Smooth muscle cell (in vitro differentiated cells): Measurements from ENCODE around the gene LHFPL5. TPM values are rescaled to one million over a fixed set of nuclear protein-coding genes. Genes with fewer than 3 reads are reported as not detected.

Experiments used
- DNase-seq: peaks from one replicate; lab custom pipeline; 2025; ENCODE audit not compliant: unreplicated experiment; lab: John Stamatoyannopoulos, UW
- H2AFZ ChIP-seq: fragments of 200-600 bp; sonication (generic); 2 replicates; pipeline ENCODE4 v1.6.0; 2016; ENCODE audit warnings: antibody characterized with exemption, low read depth, mild to moderate bottlenecking
- H3F3A ChIP-seq: fragments of 200-600 bp; sonication (generic); 2 replicates; pipeline ENCODE4 v1.6.0; 2017; ENCODE audit warnings: antibody characterized with exemption, low read depth
- H3K27ac ChIP-seq: fragments of 200-600 bp; sonication (generic); 2 replicates; pipeline ENCODE4 v1.5.1; 2016; ENCODE audit warnings: low read depth, mild to moderate bottlenecking
- H3K27me3 ChIP-seq: fragments of 200-600 bp; sonication (generic); 2 replicates; pipeline ENCODE4 v1.6.1; 2016; ENCODE audit warnings: low read depth, mild to moderate bottlenecking
- H3K36me3 ChIP-seq: fragments of 200-600 bp; sonication (generic); 2 replicates; pipeline ENCODE4 v1.5.1; 2016; ENCODE audit warnings: low read depth
- H3K4me1 ChIP-seq: fragments of 200-600 bp; sonication (generic); 2 replicates; pipeline ENCODE4 v1.5.1; 2016; ENCODE audit warnings: low read depth
- H3K4me2 ChIP-seq: fragments of 200-600 bp; sonication (generic); 2 replicates; pipeline ENCODE4 v1.6.0; 2016; ENCODE audit warnings: mild to moderate bottlenecking
- H3K4me3 ChIP-seq: fragments of 200-600 bp; sonication (generic); 2 replicates; pipeline ENCODE4 v1.5.1; 2016; ENCODE audit warnings: mild to moderate bottlenecking
- H3K79me2 ChIP-seq: fragments of 200-600 bp; sonication (generic); 2 replicates; pipeline ENCODE4 v1.6.0; 2016; ENCODE audit warnings: low read depth, mild to moderate bottlenecking
- H3K9ac ChIP-seq: fragments of 200-600 bp; sonication (generic); 2 replicates; pipeline ENCODE4 v1.6.0; 2016; ENCODE audit warnings: low read depth
- H3K9me3 ChIP-seq: fragments of 200-600 bp; sonication (generic); replicated peaks from 2 replicates; pipeline ENCODE4 v1.5.1; 2016; ENCODE audit warnings: low read depth
- H4K20me1 ChIP-seq: fragments of 200-600 bp; sonication (generic); 2 replicates; pipeline ENCODE4 v1.6.0; 2016; ENCODE audit warnings: low read depth
- CTCF ChIP-seq: fragments of 200-600 bp; sonication (generic); IDR thresholded peaks from 2 replicates; pipeline ENCODE4 v1.5.1; 2017; ENCODE audit warnings: borderline replicate concordance, mild to moderate bottlenecking, antibody characterized with exemption; ENCODE audit not compliant: insufficient read depth, poor library complexity, severe bottlenecking
- WGBS: methylation state at CpG from one replicate; pipeline ENCODE4 v1.1.7; 2016; ENCODE audit warnings: low lambda C conversion rate; 5-methylcytosine and 5-hydroxymethylcytosine counted together
- polyA plus RNA-seq: library from polyadenylated mRNA; unstranded; fragments of >200 nt; fragmentation: Nextera tagmentation; extraction: Ambion mirVana; gene quantifications from 2 replicates; pipeline ENCODE4 v1.2.1, GENCODE V29; 2016
- total RNA-seq: library from RNA; depleted of rRNA; stranded (reverse); fragments of >200 nt; gene quantifications from 2 replicates; pipeline ENCODE4 v1.2.3, GENCODE V29; 2014

LHFPL5 gene
- total and polyA plus RNA-seq, 2 experiments from 2014 or later = not detected

GRCh38 chr6:35778437-35778836, 26.7 kb upstream of the LHFPL5 start:
- H3K4me1 ChIP-seq = peaks cover 3% of the 10 kb centered on the region
- WGBS = 93% methylated on average over 2 of the region's 2 CpGs
- DNase-seq = no peak

GRCh38 chr6:35780719-35781118, 24.4 kb upstream of the LHFPL5 start, which contains the start of gene CLPSL1:
Gene CLPSL1 (plus strand): TSS chr6:35781019. CDS start chr6:35781111, 92 bp downstream.
- H3K36me3 ChIP-seq = no peaks in the 10 kb centered on the region
- H4K20me1 ChIP-seq = no peaks in the 10 kb centered on the region
- H2AFZ ChIP-seq = no peak within 1 kb of the TSS
- peaks cover 3% of the 10 kb centered on the region for H3K4me1 ChIP-seq
- no peak within 1 kb of the TSS for H3K27ac ChIP-seq
- DNase-seq = no peak
- H3K27me3 ChIP-seq = no peaks in the 10 kb centered on the region
- H3K4me2 ChIP-seq = no peak within 1 kb of the TSS
- no peak within 1 kb of the TSS for H3K9ac ChIP-seq
- no peak within 1 kb of the TSS for H3K4me3 ChIP-seq
- no peaks in the 10 kb centered on the region for H3F3A ChIP-seq
- H3K79me2 ChIP-seq = no peaks in the 10 kb centered on the region
- WGBS = 93% methylated on average over 7 of the region's 7 CpGs
- no peak for TF ChIP-seq CTCF
- H3K9me3 ChIP-seq = no peaks in the 10 kb centered on the region

More at GRCh38 chr6:35778437-35778836, 26.7 kb upstream of the LHFPL5 start:
- no peaks in the 10 kb centered on the region for H3K79me2 ChIP-seq
- H3K27ac ChIP-seq = no peak overlapping the region
- H3K4me3 ChIP-seq = no peak overlapping the region
- no peak for TF ChIP-seq CTCF
- H3K9ac ChIP-seq = no peak overlapping the region
- no peaks in the 10 kb centered on the region for H3K9me3 ChIP-seq
- no peaks in the 10 kb centered on the region for H3F3A ChIP-seq
- H3K27me3 ChIP-seq = no peaks in the 10 kb centered on the region
- no peak overlapping the region for H3K4me2 ChIP-seq
- no peaks in the 10 kb centered on the region for H3K36me3 ChIP-seq
- no peak overlapping the region for H2AFZ ChIP-seq
- H4K20me1 ChIP-seq = no peaks in the 10 kb centered on the region

GRCh38 chr6:35781290-35781689, 23.9 kb upstream of the LHFPL5 start:
- Histone ChIP-seq H3K36me3 (no peaks in the 10 kb centered on the region), H3K79me2 (no peaks in the 10 kb centered on the region), H4K20me1 (no peaks in the 10 kb centered on the region), H3K27ac (no peak overlapping the region), H3K9ac (no peak overlapping the region), H3K4me2 (no peak overlapping the region), H3F3A (no peaks in the 10 kb centered on the region), H3K9me3 (no peaks in the 10 kb centered on the region), H3K27me3 (no peaks in the 10 kb centered on the region), H3K4me3 (no peak overlapping the region), H2AFZ (no peak overlapping the region), H3K4me1 (peaks cover 3% of the 10 kb centered on the region)
- DNase-seq = no peak
- no peak for TF ChIP-seq CTCF
- WGBS = 96% methylated on average over 2 of the region's 2 CpGs

GRCh38 chr6:35782424-35782823, 22.7 kb upstream of the LHFPL5 start:
- Histone ChIP-seq H3K4me3 (no peak overlapping the region), H3F3A (no peaks in the 10 kb centered on the region), H3K9ac (no peak overlapping the region), H3K4me2 (no peak overlapping the region), H3K79me2 (no peaks in the 10 kb centered on the region), H4K20me1 (no peaks in the 10 kb centered on the region), H3K27ac (no peak overlapping the region), H3K27me3 (peaks cover 6% of the 10 kb centered on the region), H3K36me3 (no peaks in the 10 kb centered on the region), H2AFZ (no peak overlapping the region), H3K4me1 (no peaks in the 10 kb centered on the region), H3K9me3 (no peaks in the 10 kb centered on the region)
- 86% methylated on average over 3 of the region's 3 CpGs for WGBS
- no peak for TF ChIP-seq CTCF
- no peak for DNase-seq
